GM19397 (cell line): ENCODE measurements around the gene APBA2.
"Not testable (repeated sequence)": the region's sequence is repeated elsewhere in the genome, so short reads cannot be mapped to it uniquely, and the experiment has no call there.

Source experiments
- ATAC-seq: cut with Tn5 transposase; IDR thresholded peaks from one replicate; pipeline ENCODE4 v1.9.1; 2021; ENCODE audit warnings: mild to moderate bottlenecking, moderate library complexity; ENCODE audit not compliant: unreplicated experiment

Gene APBA2

DNA sequence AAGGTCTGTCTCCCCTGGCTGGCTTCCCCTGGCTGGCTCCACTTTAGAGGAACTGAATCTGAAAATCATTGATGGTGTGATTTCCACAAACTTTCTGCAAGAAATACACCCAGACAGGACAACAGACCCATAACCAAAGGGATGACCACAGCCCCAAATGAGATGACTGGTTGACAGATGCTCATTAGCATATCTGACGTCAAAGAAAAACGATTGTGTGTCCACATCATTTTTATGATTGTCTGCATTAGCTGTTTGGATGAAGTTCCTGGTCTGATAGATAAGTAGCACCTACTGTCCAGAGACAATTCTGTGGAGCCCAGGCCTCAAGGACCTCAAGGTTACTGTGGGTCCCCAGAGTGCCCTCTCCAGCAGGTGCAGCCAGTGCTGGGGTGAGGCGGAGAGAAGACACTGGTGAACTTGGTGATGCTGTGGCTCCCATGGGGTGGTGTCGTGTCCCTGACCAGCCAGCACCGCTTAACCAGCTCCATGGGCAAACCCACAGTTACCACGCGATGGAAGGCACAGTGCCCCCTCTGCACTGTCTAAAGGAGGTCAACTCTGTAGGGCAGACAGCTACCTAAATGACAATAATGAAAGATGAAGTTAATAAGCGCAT lies 256.5 kb downstream of the APBA2 start:
- no peak for ATAC-seq

DNA sequence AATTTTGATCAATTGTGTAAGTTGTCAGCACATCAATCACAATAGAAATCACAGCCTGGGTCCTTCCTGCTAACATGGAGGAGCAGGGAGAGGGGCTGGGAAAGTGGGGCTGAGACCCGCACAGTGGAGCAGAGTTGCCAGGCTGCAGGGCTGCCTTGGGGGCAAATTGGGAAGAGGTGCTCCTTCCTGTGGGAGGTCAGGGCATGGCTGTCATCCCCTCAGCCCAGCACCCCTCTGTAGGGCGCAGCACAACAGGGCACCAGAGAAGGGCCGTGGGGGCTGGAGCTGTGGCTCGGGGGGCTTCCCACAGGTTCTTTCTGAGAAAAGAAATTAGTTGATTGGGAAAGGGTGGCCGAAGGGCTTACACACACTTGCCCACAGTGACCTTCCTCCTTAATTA lies 257.5 kb downstream of the APBA2 start:
- ATAC-seq = no peak

- no peak for ATAC-seq
These were observed 258.3 kb downstream of the APBA2 start for GRCh38 chr15:29143909-29144635.

- ATAC-seq = no peak
These were observed 263.9 kb downstream of the APBA2 start for GRCh38 chr15:29149738-29150075.

DNA sequence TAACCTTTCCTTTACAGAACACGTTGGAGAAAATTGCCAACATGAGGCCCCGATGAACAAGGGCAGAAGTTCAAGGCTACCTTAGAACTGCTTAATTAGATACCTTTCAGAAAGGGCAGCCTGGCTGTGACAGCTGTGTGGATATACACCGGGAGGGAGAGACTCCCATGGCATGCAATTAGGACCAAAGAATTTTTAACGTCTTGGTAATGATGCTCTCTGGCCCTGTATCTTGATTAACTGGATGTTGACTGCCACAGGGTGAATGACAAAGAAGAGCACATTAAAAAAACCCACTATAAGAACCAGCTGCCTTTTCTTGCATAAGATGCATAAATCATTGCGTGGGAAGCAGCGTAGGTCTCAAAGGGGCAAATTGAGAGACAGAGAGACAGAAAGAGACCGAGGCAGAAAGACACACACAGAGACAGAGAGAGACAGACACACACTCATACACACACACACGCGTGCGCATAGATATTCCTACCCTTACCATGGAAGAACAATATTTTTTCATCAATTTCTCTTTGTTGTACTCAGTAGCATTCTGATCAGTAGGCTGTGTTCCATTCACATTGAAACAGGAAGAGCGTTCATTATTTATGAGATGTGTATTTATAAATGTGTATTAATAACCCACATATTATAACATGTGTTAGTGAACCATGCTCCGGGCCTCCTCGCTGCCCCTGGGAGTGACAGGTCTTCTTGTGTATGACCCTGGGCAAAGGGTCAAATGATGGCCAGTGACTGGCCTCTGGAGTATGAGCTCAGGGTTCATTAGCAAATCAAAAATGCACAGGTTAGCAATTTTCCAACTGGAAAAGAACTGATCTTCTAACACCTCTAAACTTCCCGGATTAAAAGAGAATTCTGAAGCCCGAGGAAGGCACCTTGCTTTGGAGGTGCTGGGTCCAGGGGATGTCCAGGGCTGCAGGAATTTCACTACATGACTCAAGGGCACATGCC lies 265.0 kb downstream of the APBA2 start:
- no peak for ATAC-seq

GRCh38 chr15:29151484-29151857 lies 265.7 kb downstream of the APBA2 start:
- no peak for ATAC-seq

DNA sequence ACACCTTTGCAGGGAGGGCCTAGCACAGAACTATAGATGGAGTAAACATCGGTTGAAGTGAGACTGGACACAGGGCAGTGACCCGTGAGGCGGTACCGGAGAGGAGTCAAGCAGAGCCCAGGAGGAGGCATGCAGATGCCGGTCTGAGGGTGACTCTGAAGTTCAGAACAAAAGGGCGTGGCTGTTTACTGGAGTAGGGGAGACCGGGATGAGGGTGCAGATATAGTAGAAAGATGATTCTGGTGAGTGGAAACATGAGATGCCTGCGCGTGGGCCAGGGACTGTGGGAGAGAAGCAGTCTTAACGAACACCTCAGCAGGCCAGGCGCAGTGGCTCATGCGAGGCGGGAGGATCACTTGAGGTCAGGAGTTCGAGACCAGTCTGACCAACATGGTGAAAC lies 270.7 kb downstream of the APBA2 start:
- no peak for ATAC-seq

- ATAC-seq = no peak
These were observed 274.1 kb downstream of the APBA2 start for GRCh38 chr15:29159771-29160455.

DNA sequence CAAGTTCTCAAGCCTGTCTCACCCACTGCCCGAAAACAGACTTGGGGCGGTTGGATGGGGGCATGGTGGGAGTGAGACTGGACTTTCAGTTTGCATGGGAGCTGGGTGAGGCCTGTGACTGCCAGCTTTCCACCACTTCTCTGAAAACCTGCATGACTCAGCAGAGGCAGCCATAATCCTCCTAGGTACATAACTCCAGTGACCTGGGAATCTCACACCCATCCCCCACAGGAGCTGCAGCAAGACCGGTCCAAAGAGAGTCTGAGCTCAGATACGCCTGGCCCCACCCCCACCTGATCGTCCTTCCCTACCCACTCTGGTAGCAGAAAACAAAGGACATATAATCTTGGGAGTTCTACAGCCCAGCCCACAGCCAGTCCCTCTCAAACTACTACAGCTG lies 276.6 kb downstream of the APBA2 start:
- no peak for ATAC-seq

GRCh38 chr15:29167122-29167521 lies 281.3 kb downstream of the APBA2 start:
- not testable (repeated sequence) for ATAC-seq
